ENCODE measurements around the gene DCUN1D3.

Gene DCUN1D3

GRCh38 chr16:20880867-20881502 lies 19.2 kb downstream of the DCUN1D3 start:
- H3K9me3 Mint-ChIP-seq: no peaks in the 10 kb centered on the region
- no peak overlapping the region for H3K4me3 Mint-ChIP-seq
- H3K27me3 Mint-ChIP-seq (ENCODE audit: low read depth, poor library complexity): no peaks in the 10 kb centered on the region
- peaks cover 31% of the 10 kb centered on the region for H3K36me3 Mint-ChIP-seq (ENCODE audit: low read depth)
- DNase-seq: no peak
- H3K27ac Mint-ChIP-seq: peak overlapping the region; percentile 21
- TF ChIP-seq, protein P1, sequence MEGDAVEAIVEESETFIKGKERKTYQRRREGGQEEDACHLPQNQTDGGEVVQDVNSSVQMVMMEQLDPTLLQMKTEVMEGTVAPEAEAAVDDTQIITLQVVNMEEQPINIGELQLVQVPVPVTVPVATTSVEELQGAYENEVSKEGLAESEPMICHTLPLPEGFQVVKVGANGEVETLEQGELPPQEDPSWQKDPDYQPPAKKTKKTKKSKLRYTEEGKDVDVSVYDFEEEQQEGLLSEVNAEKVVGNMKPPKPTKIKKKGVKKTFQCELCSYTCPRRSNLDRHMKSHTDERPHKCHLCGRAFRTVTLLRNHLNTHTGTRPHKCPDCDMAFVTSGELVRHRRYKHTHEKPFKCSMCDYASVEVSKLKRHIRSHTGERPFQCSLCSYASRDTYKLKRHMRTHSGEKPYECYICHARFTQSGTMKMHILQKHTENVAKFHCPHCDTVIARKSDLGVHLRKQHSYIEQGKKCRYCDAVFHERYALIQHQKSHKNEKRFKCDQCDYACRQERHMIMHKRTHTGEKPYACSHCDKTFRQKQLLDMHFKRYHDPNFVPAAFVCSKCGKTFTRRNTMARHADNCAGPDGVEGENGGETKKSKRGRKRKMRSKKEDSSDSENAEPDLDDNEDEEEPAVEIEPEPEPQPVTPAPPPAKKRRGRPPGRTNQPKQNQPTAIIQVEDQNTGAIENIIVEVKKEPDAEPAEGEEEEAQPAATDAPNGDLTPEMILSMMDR (IDR thresholded peaks at IDR 0.05): no peak
- peaks cover 34% of the 10 kb centered on the region for H3K4me1 Mint-ChIP-seq

DNA sequence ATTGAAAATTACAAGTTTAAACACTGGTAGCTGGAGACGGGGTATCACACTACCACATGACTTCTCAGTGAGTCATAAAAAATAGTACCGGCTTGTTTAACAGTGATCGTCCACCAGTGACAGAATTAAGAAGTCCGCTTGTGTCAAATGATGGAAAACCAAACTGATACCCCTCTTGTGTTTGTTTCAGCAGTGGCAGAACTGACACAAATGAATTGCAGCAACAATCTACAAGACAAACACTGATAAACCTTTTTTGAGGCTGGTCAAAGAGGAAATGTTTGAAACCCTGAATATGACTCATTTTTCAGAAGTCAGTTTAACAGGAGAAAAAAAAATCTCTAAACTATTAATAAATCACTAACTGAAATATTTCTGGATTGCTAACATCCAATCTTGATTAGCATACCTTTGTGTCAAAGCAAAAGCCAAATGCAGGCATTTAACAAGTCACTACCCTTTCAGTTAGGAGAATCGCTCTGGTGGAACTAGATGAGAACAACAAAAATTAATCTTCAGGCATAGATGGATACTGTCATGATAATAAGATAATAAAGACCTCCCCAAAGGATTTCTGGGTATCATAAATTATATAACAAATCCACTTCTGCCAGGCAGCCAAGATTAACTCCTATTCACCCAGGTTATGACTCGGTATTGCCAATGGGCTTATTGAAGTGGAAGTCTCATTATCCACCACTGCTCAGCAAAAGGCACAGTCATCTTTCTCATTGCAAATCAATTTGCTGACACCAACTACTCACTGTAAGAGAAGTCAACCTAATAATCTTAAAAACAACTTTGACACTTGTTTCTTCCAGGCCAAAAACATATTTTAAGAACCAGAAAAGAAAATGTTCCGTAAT lies 20.8 kb downstream of the DCUN1D3 start:
- H3K36me3 Mint-ChIP-seq (ENCODE audit: low read depth): peaks cover 33% of the 10 kb centered on the region
- no peak for DNase-seq
- TF ChIP-seq, protein P1 (IDR thresholded peaks at IDR 0.05): no peak
- H3K4me1 Mint-ChIP-seq: peaks cover 43% of the 10 kb centered on the region
- H3K27me3 Mint-ChIP-seq (ENCODE audit: low read depth, poor library complexity): no peaks in the 10 kb centered on the region
- no peak overlapping the region for H3K4me3 Mint-ChIP-seq
- no peak overlapping the region for H3K27ac Mint-ChIP-seq
- H3K9me3 Mint-ChIP-seq: no peaks in the 10 kb centered on the region

DNA sequence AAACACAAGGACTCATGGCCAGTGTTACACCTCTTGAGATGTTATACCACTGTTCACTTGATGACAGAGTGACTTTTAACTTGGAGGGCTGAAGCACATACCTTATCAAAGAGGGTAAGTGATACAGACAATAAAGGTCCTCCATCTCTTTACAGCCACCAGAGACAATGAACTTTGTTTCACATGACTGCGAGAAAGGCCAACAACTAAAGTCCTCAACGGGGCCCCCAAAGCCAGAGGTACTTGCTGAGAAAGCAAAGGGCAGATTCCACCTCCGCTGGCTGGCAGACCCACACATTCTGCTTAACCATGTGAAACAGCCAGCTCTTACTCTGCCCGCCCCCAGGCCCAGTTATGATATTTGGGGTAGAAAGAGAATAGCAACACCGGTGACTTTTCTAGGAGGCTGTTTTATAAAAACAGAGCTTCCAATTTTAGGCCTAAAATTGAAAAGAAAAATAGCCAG lies 21.4 kb downstream of the DCUN1D3 start:
- H3K9me3 Mint-ChIP-seq: no peaks in the 10 kb centered on the region
- peaks cover 28% of the 10 kb centered on the region for H3K36me3 Mint-ChIP-seq (ENCODE audit: low read depth)
- peak overlapping the region; percentile 94 for H3K27ac Mint-ChIP-seq
- H3K4me1 Mint-ChIP-seq: peaks cover 44% of the 10 kb centered on the region
- H3K4me3 Mint-ChIP-seq: no peak overlapping the region
- H3K27me3 Mint-ChIP-seq (ENCODE audit: low read depth, poor library complexity): no peaks in the 10 kb centered on the region
- peak; percentile 14 for DNase-seq
- TF ChIP-seq, protein P1 (IDR thresholded peaks at IDR 0.05): no peak

- H3K27me3 Mint-ChIP-seq (ENCODE audit: low read depth, poor library complexity): no peaks in the 10 kb centered on the region
- no peak overlapping the region for H3K4me3 Mint-ChIP-seq
- H3K36me3 Mint-ChIP-seq (ENCODE audit: low read depth): peaks cover 16% of the 10 kb centered on the region
- no peak for DNase-seq
- no peak overlapping the region for H3K27ac Mint-ChIP-seq
- TF ChIP-seq, protein P1 (IDR thresholded peaks at IDR 0.05): no peak
- H3K4me1 Mint-ChIP-seq: peaks cover 55% of the 10 kb centered on the region
- H3K9me3 Mint-ChIP-seq: no peaks in the 10 kb centered on the region
Measured at GRCh38 chr16:20875355-20875650, 24.9 kb downstream of the DCUN1D3 start.

DNA sequence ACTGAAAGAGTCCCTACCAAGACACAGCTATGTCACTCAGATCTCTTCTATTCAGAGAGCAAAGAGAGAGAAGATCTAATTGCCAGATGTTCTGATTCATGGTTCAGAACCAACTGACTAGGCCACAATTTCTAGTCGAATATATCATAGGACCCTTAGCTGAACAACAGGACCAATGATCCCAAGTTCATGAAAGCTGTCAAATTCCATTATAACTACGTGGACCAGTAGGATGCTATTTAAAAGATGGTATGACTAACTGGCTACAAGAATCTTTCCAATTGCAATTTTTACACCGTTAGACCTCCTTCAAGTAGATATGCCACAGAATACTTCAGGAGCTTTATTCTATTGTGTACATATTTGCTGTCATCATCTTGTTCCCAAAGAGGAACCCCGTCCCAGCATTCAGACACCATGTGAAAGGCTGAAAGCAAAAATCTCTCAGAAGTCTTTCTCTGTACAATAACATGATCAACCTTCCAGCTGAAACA lies 26.0 kb downstream of the DCUN1D3 start:
- Mint-ChIP-seq H3K4me3 (no peak overlapping the region), H3K27me3 (ENCODE audit: low read depth, poor library complexity) (no peaks in the 10 kb centered on the region), H3K9me3 (no peaks in the 10 kb centered on the region), H3K4me1 (peaks cover 48% of the 10 kb centered on the region), H3K36me3 (ENCODE audit: low read depth) (peaks cover 16% of the 10 kb centered on the region), H3K27ac (no peak overlapping the region)
- TF ChIP-seq, protein P1 (IDR thresholded peaks at IDR 0.05): no peak
- DNase-seq: no peak

All from nephron progenitor cell (in vitro differentiated cells).